Stimulated activated CD4-positive, alpha-beta T cell treated with anti-CD3 and anti-CD28 coated beads, Interleukin-4, amount 100 ng/mL, for 1 hour (primary cell): ENCODE results near the gene APOM.
A peak's percentile ranks its signal among the peaks of the same experiment; 100 is the strongest.

Experiments used
- DNase-seq: peaks from one replicate; pipeline ENCODE4 v3.0.0-alpha.2; 2020

The APOM gene

GRCh38 chr6:31683591-31683990, 27.9 kb downstream of the APOM start:
- no peak for DNase-seq

- DNase-seq: no peak
Observed at GRCh38 chr6:31686483-31686882, 30.8 kb downstream of the APOM start.

GRCh38 chr6:31687321-31687720, 31.6 kb downstream of the APOM start:
- DNase-seq: no peak

GRCh38 chr6:31687860-31688693, 32.4 kb downstream of the APOM start:
- DNase-seq: no peak

- peak; percentile 13 for DNase-seq
Observed at GRCh38 chr6:31689249-31690110, 33.8 kb downstream of the APOM start.

DNA sequence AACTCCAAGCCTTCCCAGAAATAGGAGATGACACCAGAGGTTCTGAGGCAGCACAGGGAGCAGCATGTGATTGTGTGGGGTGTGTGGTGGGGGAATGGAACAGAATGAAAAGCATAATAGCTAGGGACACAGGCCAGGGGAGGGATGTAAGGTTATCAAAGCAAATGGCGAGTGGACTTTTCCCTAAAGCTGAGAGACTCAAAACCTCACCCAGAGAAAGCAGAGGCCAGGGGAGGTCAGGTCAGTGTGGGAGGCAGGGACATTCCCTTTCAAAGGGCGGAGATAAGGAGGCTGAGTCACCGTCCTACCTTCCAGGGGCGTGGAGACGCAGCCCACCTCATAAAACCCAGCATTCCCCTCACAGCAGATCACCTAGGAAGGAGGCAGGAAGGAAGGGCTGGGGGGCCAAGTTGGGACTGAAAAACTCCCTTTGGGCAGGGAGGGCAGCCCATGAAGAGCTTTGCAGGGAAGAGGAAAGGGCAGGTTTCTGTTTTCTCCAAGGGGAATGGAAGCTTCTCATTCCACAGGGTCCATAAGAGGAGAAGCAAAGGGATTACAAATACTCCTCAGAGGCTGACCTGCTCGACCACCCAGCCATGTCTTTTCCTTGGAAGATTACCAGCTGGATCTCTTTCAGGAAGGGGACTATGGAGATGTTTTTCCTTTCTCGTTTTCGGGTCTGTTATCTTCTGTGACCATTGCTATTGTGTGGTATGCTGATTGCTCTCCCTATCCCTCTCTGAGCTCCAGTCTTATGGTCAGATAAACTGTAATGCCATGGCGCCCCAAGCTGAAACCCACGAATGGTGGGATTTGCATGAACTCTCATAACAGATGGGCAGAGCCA, 34.8 kb downstream of the APOM start:
- DNase-seq: no peak

GRCh38 chr6:31691078-31691463, 35.4 kb downstream of the APOM start:
- no peak for DNase-seq

GRCh38 chr6:31691564-31692108, 35.9 kb downstream of the APOM start:
- no peak for DNase-seq

DNA sequence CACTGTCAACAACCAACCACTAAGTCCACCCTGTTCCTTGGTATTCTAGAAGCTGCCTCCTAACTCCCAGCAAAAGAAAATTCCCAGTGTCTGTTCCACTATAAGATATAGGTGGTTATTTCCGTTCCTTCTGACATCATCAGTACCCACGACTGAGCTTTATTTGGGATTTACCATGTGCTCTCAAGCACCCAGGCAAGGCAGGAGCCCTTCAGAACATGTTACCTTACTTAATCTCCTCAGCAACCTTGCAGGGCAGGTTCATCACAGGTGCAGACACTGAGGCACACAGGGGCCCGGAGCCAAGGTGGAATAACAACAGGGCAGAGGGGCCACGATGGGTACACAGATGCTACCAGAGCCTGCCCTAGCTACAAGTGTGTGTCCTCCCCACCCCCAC, 36.7 kb downstream of the APOM start:
- no peak for DNase-seq

DNA sequence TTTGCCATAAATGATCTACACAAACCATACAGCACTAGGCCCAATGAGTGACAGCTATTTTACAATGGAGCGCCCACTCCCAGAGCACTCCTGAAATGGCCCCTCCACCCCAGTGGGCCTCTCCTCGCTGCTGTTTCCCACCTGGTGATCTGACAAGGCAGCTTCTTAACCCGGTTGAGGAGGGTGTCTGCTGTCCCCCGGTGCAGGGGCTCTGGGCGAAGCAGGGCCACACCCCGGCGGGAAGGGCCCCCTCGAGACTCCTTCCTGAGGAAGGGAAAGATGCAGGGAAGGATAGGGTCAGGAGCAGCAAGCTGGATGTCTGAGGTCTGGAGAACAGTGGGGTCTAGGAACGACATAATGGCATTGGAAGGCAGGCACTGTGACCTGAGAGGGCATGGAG, 37.2 kb downstream of the APOM start:
- DNase-seq: no peak

DNA sequence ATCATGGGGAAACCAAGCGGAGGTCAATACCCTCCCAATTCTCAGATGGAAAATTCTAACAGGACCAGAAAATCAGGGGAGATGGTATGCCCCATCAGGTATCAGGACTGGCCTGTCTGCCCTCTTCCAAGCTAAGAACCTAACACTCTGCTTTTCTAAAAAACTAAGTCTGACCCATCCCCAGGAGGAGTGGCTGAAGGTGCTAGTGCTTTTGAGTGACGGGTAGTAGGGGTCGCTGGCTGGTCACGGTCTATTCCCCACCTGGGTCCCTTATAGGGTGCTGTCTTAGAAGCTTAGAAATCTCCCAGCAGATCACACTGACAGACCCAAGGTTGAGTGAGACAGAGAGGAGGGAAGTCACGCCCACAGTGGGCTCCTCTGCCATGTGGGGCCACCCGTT, 37.8 kb downstream of the APOM start:
- no peak for DNase-seq

DNA sequence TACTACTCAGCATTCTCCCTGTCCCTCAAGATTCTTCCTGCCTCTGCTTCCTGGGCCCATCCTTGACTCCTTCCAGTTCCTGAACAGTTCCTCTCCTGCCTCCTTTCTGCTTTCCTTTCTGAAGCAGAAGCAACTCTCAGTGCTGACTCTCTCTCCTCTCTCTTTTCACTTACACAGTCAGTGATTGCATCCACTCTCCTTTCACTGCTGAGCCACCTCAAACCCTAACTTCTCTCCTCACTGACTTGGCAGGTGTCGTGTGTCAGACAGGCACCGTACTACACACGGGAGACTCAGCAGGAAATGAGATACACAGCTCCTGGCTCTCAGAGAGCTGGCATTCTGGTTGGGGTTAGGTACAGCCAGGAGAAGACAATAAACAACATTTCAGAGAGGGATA, 41.9 kb downstream of the APOM start:
- DNase-seq: no peak

- DNase-seq: no peak
Observed at GRCh38 chr6:31700740-31701401, 45.2 kb downstream of the APOM start.

DNA sequence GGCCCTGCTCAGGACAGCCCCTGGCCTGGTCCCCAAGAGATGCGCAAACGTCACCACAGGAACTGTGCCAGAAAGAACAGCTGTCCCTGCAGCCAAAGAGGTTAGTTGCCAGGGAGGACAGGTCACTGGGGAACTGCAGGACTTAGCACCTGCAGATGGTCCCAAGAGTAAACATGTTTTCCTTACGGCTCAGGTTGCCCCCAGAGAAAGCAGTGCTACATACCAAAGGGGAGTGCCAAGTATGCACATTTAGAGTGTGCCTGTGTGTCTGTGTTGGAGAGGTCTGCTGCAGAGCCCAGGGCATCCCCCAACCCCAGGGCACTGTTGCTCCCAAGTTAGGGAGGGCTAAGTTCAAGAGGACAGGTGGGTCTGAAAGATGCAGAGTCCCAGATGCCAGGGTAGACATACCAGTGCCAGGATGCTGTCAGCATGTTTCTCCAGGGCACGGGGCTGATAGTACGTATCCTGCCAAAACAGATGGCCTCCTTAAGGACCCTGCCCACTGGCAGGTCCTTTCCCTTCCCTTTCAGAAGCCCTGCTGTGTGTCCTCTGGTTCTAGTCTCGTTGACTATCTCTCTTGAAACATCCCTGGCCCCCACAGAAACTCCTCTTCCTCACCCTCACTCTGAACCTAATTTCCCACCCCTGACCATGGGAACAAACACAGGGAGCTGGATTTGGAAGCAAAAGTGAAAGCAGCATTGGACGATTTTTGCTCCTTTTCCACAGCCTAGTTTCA, 46.1 kb downstream of the APOM start:
- no peak for DNase-seq

DNA sequence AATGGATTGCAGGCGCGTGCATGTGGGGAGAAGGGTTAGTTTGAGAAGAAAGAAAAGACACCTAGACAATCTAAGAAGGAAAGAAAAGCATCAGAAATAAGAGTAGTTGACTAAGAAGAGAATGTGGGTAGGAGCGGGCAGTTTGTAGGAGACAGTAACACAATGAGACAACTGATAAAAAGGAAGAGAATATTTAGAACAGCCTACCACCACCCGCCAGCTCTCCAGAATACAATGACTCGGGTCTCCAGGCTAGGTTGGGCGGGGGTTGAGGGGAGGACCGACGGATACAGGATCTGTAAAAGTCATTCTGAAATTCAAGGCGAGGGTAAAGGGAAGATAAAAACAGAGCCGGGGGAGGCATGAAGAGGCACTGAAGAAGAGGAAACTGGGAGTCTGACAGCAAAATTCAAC, 46.7 kb downstream of the APOM start:
- peak; percentile 33 for DNase-seq

DNA sequence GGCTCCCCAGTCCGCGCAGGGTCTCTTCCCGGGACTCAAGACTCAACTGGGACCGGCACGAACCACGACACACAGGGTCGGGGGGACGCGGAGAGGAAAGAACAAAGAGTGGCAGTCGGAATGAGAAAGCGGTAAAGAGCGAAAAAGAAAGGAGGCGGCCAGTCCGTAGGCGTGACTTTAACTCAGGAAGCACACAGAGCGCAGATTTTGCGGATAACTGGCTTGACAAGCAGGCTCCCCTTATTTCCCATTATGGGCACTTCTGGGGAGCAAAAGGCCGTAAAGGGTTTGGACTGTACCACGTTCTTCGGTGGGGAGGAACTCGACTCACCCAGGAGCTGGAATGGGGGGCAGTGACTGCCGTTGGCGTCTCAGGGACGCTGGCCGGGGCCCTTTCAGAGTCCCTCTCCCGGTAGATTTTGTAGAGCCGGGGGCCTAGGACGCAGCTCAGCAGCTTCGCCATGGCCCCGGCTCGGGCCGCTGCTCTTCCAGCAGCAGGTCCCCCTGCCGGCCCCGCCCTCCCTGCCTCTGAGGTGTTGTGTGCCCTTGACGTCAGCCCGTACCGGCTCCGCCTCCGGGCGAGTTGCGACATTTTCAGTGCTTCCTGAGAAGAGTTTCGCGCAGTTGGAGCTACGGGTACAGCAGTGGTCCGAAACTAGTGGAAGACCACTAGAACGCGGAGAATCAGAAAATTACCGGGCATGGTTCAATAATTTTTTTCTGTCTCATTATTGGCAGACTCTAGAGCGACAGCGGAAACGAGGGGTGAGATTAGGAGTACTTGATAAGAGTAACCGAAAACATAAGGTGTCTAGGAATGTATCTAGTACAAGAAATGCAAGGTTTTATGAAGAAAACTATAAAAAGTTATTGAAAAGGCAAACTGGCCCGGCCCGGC, 47.4 kb downstream of the APOM start, which contains the start of gene ABHD16A:
Gene ABHD16A, minus strand, starts transcription at position 506 of the 898 bp plus-strand sequence. Its CDS starts 43 bp downstream, at position 463.
- DNase-seq: peak; percentile 98

DNA sequence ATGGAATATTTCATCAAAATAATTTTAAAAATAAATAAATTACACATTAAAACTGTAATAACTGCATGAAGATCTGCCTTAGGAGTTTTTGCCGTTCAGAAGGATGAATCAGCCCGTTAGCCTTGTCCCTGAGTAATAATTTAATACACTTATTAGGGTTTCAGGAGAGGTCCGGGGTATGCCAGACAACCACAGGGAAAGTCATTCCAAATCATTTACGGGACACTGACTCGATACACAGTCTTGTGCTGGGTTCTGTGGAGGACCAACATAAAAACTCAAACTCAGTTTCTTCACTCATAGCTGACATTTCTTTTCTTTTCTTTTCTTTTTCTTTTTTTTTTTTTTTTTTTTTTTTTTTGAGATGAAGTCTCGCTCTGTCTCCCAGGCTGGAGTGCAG, 50.2 kb downstream of the APOM start:
- DNase-seq: no peak

DNA sequence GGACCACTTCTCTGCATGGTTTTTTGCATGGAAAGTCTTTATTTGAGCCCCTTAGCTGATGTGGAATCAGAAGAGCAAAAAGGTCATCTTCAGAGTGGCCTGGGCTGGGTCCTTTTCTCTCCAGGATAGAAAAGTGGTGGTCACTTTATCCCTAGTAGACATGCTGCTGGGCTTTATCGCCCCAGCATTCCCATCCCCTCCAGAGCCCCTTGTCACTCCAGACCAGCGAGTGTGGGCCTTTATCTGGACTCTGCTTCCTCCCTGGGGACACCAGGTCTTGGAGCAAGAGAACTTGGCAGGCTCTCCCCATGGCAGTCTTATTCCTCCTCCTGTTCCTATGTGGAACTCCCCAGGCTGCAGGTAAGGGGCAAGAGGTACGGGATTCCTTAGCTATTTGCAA, 50.9 kb downstream of the APOM start, which contains the start of gene LY6G6F:
Gene LY6G6F, plus strand, starts transcription at position 268 of the 400 bp plus-strand sequence. Its CDS starts 41 bp downstream, at position 309.
- no peak for DNase-seq

GRCh38 chr6:31707701-31708100, 52.0 kb downstream of the APOM start:
- DNase-seq: no peak
